ENCODE measurements around the gene PLXNA4. TPM values are rescaled to one million over a fixed set of nuclear protein-coding genes. Genes with fewer than 3 reads are reported as not detected.

The PLXNA4 gene
- total and polyA plus RNA-seq, 2 experiments from 2014 or later = 7.3 to 33.3 TPM

GRCh38 chr7:132248841-132249240 is 327.4 kb downstream of the PLXNA4 start:
- H3K36me3 ChIP-seq = no peaks in the 10 kb centered on the region
- H3K4me3 ChIP-seq = no peak overlapping the region
- no peak for TF ChIP-seq CTCF (IDR thresholded peaks at IDR 0.05; ENCODE audit: low read depth, low read length)
- DNase-seq (ENCODE audit: low read depth in 1 of 2, low spot score in 1 of 2) = no peak
- H3K27ac ChIP-seq = no peak overlapping the region
- H3K4me1 ChIP-seq (ENCODE audit: low read depth) = peaks cover 10% of the 10 kb centered on the region
- no peaks in the 10 kb centered on the region for H3K9me3 ChIP-seq (ENCODE audit: low read depth)
- H3K27me3 ChIP-seq = no peaks in the 10 kb centered on the region

GRCh38 chr7:132247995-132248618 is 328.2 kb downstream of the PLXNA4 start:
- no peak overlapping the region for H3K4me3 ChIP-seq
- TF ChIP-seq CTCF (IDR thresholded peaks at IDR 0.05; ENCODE audit: low read depth, low read length) = no peak
- H3K4me1 ChIP-seq (ENCODE audit: low read depth) = peaks cover 14% of the 10 kb centered on the region
- H3K27me3 ChIP-seq = no peaks in the 10 kb centered on the region
- no peaks in the 10 kb centered on the region for H3K36me3 ChIP-seq
- no peaks in the 10 kb centered on the region for H3K9me3 ChIP-seq (ENCODE audit: low read depth)
- no peak for DNase-seq (ENCODE audit: low read depth in 1 of 2, low spot score in 1 of 2)
- H3K27ac ChIP-seq = no peak overlapping the region

- H3K4me1 ChIP-seq (ENCODE audit: low read depth) = peaks cover 25% of the 10 kb centered on the region
Observed at GRCh38 chr7:132246591-132246990, 329.7 kb downstream of the PLXNA4 start.

GRCh38 chr7:132245539-132245938 is 330.7 kb downstream of the PLXNA4 start:
- no peak for TF ChIP-seq CTCF (IDR thresholded peaks at IDR 0.05; ENCODE audit: low read depth, low read length)
- no peak for DNase-seq (ENCODE audit: low read depth in 1 of 2, low spot score in 1 of 2)
- no peaks in the 10 kb centered on the region for H3K27me3 ChIP-seq
- no peaks in the 10 kb centered on the region for H3K9me3 ChIP-seq (ENCODE audit: low read depth)
- no peaks in the 10 kb centered on the region for H3K36me3 ChIP-seq
- no peak overlapping the region for H3K4me3 ChIP-seq
- peaks cover 21% of the 10 kb centered on the region for H3K4me1 ChIP-seq (ENCODE audit: low read depth)
- no peak overlapping the region for H3K27ac ChIP-seq

More at GRCh38 chr7:132246591-132246990, 329.7 kb downstream of the PLXNA4 start:
- H3K27me3 ChIP-seq = no peaks in the 10 kb centered on the region
- H3K9me3 ChIP-seq (ENCODE audit: low read depth) = no peaks in the 10 kb centered on the region
- no peak for TF ChIP-seq CTCF (IDR thresholded peaks at IDR 0.05; ENCODE audit: low read depth, low read length)
- DNase-seq (ENCODE audit: low read depth in 1 of 2, low spot score in 1 of 2) = no peak
- no peaks in the 10 kb centered on the region for H3K36me3 ChIP-seq
- no peak overlapping the region for H3K27ac ChIP-seq
- no peak overlapping the region for H3K4me3 ChIP-seq

GRCh38 chr7:132244903-132245480 is 331.3 kb downstream of the PLXNA4 start:
- no peak for DNase-seq (ENCODE audit: low read depth in 1 of 2, low spot score in 1 of 2)
- H3K9me3 ChIP-seq (ENCODE audit: low read depth) = no peaks in the 10 kb centered on the region
- no peak overlapping the region for H3K4me3 ChIP-seq
- H3K27me3 ChIP-seq = no peaks in the 10 kb centered on the region
- no peaks in the 10 kb centered on the region for H3K36me3 ChIP-seq
- TF ChIP-seq CTCF (IDR thresholded peaks at IDR 0.05; ENCODE audit: low read depth, low read length) = no peak
- H3K27ac ChIP-seq = no peak overlapping the region
- H3K4me1 ChIP-seq (ENCODE audit: low read depth) = peaks cover 17% of the 10 kb centered on the region
